Measurements from ENCODE around the gene SIGLEC7. TPM values are rescaled to one million over a fixed set of nuclear protein-coding genes. Genes with fewer than 3 reads are reported as not detected.

SIGLEC7 gene
- total and polyA plus RNA-seq, 2 donors from 2014 or later = 1.2 to 4.0 TPM

DNA sequence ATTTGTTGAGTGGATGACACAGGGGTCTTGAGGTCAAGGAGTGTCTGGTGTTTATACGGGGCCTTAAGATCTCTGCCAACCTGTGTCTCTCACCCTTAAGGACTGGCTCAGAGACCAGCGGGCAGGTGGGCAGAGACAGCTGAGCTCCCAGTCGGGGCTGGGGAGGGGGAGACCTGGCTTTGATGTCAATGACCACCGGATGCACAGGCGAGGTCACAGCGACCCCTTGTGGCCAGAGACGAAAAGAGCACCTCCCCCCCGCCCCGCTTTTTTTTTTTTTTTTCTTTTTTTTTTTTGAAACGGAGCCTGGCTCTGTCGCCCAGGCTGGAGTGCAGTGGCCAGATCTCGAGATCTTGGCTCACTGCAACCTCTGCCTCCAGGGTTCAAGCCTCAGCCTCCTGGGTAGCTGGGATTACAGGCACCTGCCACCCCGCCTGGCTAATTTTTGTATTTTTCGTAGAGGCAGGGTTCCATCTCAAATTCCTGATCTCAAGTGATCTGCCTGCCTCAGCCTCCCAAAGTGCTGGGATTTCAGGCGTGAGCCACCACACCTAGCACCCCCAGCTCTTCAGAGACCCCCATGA is 47.3 kb upstream of the SIGLEC7 start:
- FAIRE-seq (no peak), DNase-seq (peak; percentile 43 to 74 (median 64))
- intact Hi-C loops (cut with DNase I) = no loop called here
- no peak overlapping the region for H3K9ac ChIP-seq (ENCODE audit: low read length in 3 of 3)
- H3K27me3 ChIP-seq (ENCODE audit: control insufficient read depth, insufficient read depth, low read length) = no peaks in the 10 kb centered on the region
- H3K4me3 ChIP-seq (ENCODE audit: low read length in 3 of 3) = no peak overlapping the region
- no peaks in the 10 kb centered on the region for H3K4me1 ChIP-seq (ENCODE audit: control insufficient read depth in 2 of 3, insufficient read depth in 2 of 3, low read depth in 1 of 3, low read length in 3 of 3)
- H3K36me3 ChIP-seq (ENCODE audit: control insufficient read depth in 2 of 3, insufficient read depth in 3 of 3, low read length in 3 of 3) = no peaks in the 10 kb centered on the region
- no peaks in the 10 kb centered on the region for H3K9me3 ChIP-seq (ENCODE audit: control insufficient read depth in 2 of 3, insufficient read depth in 1 of 3, low read length in 3 of 3)
- H3K27ac ChIP-seq (ENCODE audit: low read depth in 2 of 2, low read length in 2 of 2) = no peak overlapping the region
- TF ChIP-seq, protein P1, sequence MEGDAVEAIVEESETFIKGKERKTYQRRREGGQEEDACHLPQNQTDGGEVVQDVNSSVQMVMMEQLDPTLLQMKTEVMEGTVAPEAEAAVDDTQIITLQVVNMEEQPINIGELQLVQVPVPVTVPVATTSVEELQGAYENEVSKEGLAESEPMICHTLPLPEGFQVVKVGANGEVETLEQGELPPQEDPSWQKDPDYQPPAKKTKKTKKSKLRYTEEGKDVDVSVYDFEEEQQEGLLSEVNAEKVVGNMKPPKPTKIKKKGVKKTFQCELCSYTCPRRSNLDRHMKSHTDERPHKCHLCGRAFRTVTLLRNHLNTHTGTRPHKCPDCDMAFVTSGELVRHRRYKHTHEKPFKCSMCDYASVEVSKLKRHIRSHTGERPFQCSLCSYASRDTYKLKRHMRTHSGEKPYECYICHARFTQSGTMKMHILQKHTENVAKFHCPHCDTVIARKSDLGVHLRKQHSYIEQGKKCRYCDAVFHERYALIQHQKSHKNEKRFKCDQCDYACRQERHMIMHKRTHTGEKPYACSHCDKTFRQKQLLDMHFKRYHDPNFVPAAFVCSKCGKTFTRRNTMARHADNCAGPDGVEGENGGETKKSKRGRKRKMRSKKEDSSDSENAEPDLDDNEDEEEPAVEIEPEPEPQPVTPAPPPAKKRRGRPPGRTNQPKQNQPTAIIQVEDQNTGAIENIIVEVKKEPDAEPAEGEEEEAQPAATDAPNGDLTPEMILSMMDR (IDR thresholded peaks at IDR 0.05; ENCODE audit: borderline replicate concordance, extremely low read depth, insufficient read depth) = no peak

DNA sequence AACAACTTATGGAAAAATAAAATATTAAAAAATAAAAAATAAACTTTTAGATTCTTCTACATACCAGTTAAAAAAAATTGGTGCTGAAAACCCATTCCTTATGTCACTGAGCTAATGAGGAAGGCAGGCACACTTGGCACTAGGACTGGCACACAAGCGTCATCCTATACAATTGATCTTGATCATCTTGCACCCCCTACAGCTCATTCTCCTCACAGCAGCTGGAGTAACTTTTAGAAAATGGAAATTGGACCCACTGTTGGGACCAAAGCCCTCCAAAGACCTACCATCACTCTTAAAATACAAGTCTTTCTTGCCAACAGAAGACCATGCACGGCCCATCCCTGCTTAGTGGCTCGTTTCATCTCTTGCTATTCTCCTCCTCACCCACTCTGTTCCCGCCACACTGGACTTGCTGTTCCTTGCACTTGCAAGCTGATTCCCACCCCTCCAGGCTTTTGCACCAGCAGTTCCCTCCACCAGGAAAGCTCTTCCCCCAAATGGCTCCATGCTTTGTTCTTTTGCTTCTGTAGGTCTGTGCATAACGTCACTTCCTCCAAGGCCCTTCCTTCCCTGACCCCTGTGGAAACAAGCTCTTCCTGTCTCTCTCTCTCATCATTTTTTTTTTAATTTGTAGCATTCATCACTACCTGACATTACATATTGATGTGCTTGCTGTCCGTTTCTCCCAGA is 45.5 kb upstream of the SIGLEC7 start:
- Histone ChIP-seq H3K4me1 (ENCODE audit: control insufficient read depth in 2 of 3, insufficient read depth in 2 of 3, low read depth in 1 of 3, low read length in 3 of 3) (no peaks in the 10 kb centered on the region), H3K27me3 (ENCODE audit: control insufficient read depth, insufficient read depth, low read length) (no peaks in the 10 kb centered on the region), H3K27ac (ENCODE audit: low read depth in 2 of 2, low read length in 2 of 2) (no peak overlapping the region), H3K9me3 (ENCODE audit: control insufficient read depth in 2 of 3, insufficient read depth in 1 of 3, low read length in 3 of 3) (no peaks in the 10 kb centered on the region), H3K4me3 (ENCODE audit: low read length in 3 of 3) (no peak overlapping the region), H3K36me3 (ENCODE audit: control insufficient read depth in 2 of 3, insufficient read depth in 3 of 3, low read length in 3 of 3) (no peaks in the 10 kb centered on the region), H3K9ac (ENCODE audit: low read length in 3 of 3) (no peak overlapping the region)
- TF ChIP-seq, protein P1 (IDR thresholded peaks at IDR 0.05; ENCODE audit: borderline replicate concordance, extremely low read depth, insufficient read depth) = peak; percentile 24
- intact Hi-C loops (cut with DNase I) = no loop called here
- no peak for FAIRE-seq
- peak in 1 of 5 donors; percentile 23 for DNase-seq

DNA sequence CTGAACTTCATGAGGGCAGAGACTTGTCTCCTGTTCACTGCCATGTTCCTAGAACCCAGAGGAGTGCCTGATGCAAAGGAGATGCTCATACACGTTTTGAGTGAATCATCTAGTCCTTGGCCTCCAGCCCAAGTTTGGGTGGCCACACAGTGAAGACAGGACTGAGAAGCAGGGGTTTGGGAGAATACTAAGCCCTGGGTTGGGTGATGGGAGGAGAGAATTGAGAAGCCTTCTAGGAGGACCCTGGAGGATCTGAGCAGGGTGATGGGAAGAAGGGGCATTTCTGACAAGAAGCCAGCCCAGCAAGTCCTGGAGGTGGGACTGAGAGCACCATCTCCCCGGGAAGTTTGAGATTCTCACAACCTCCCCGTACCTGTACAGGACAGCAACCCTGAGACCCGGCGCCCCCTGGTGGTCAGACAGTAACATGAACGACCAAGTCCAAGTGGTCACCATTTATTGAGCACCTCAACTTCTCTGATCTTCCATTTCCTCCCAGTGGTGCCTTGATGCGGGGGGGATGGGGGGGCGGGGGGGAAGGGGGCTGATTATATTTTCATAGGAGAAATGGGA is 44.8 kb upstream of the SIGLEC7 start:
- DNase-seq (peak; percentile 44 to 84 (median 73)), FAIRE-seq (no peak)
- no peaks in the 10 kb centered on the region for H3K4me1 ChIP-seq (ENCODE audit: control insufficient read depth in 2 of 3, insufficient read depth in 2 of 3, low read depth in 1 of 3, low read length in 3 of 3)
- peaks cover 0 to 1% (median under 1%) of the 10 kb centered on the region in 3 donors for H3K36me3 ChIP-seq (ENCODE audit: control insufficient read depth in 2 of 3, insufficient read depth in 3 of 3, low read length in 3 of 3)
- intact Hi-C loops (cut with DNase I) = no loop called here
- no peak overlapping the region for H3K9ac ChIP-seq (ENCODE audit: low read length in 3 of 3)
- no peaks in the 10 kb centered on the region for H3K27me3 ChIP-seq (ENCODE audit: control insufficient read depth, insufficient read depth, low read length)
- H3K27ac ChIP-seq (ENCODE audit: low read depth in 2 of 2, low read length in 2 of 2) = no peak overlapping the region
- no peaks in the 10 kb centered on the region for H3K9me3 ChIP-seq (ENCODE audit: control insufficient read depth in 2 of 3, insufficient read depth in 1 of 3, low read length in 3 of 3)
- TF ChIP-seq, protein P1 (IDR thresholded peaks at IDR 0.05; ENCODE audit: borderline replicate concordance, extremely low read depth, insufficient read depth) = peak; percentile 60
- no peak overlapping the region for H3K4me3 ChIP-seq (ENCODE audit: low read length in 3 of 3)
